Ovary (tissue), 3 donors: ENCODE measurements around the gene CHN2.

Source experiments
- CTCF ChIP-seq, 3 donors: fragments of 450-650 bp in 2 of 3; fragments of 200-600 bp in 1 of 3; IDR thresholded peaks; one replicate each; pipeline versions ENCODE4 v1.5.1 to v1.8.0; 2016 to 2022; ENCODE audit warnings: antibody characterized with exemption in 3 of 3, mild to moderate bottlenecking in 1 of 3
- POLR2A ChIP-seq: fragments of 450-650 bp; IDR thresholded peaks from one replicate; pipeline ENCODE4 v1.6.1; 2017; ENCODE audit warnings: antibody characterized with exemption, mild to moderate bottlenecking, moderate library complexity
- donor health status: DM: no; HTN: no; CAD: no.

- TF ChIP-seq POLR2A (no peak), CTCF (IDR thresholded peaks at IDR 0.05) (no peak)
These were observed 306.1 kb downstream of the CHN2 start for GRCh38 chr7:29500719-29501118.
